ENCODE results near the gene MYH8. TPM values are rescaled to one million over a fixed set of nuclear protein-coding genes. Genes with fewer than 3 reads are reported as not detected.

The MYH8 gene
- total RNA-seq, 1 donor from 2014 or later: not detected

DNA sequence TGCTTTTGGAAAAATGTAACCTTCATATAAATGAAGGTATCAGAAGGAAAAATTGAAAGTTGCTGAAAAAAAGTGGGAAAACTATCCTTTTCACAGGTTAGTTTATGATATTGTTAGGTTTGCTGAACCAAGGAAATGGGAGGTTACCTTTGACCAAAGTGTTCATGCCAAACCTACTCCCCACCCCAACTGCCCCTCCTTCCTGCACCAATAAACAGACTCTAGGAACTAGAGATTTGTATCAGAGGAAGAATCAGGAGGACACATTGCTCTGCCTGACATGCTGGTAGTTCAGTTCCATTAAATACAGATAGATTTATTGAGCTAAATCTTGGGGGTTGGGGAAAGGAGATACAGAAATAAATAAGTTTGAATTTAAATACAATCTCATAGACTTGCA is 18.2 kb downstream of the MYH8 start:
- H3K4me1 Mint-ChIP-seq (ENCODE audit: unreplicated experiment): no peaks in the 10 kb centered on the region
- peaks cover 2% of the 10 kb centered on the region for H3K27me3 Mint-ChIP-seq (ENCODE audit: unreplicated experiment)
- no peak overlapping the region for H3K27ac Mint-ChIP-seq (ENCODE audit: unreplicated experiment)
- no peaks in the 10 kb centered on the region for H3K9me3 Mint-ChIP-seq (ENCODE audit: unreplicated experiment)
- no peak overlapping the region for H3K4me3 Mint-ChIP-seq (ENCODE audit: unreplicated experiment)
- H3K36me3 Mint-ChIP-seq (ENCODE audit: low read depth, unreplicated experiment): no peaks in the 10 kb centered on the region
- no peak for DNase-seq (ENCODE audit: low spot score)
- TF ChIP-seq, protein P1, sequence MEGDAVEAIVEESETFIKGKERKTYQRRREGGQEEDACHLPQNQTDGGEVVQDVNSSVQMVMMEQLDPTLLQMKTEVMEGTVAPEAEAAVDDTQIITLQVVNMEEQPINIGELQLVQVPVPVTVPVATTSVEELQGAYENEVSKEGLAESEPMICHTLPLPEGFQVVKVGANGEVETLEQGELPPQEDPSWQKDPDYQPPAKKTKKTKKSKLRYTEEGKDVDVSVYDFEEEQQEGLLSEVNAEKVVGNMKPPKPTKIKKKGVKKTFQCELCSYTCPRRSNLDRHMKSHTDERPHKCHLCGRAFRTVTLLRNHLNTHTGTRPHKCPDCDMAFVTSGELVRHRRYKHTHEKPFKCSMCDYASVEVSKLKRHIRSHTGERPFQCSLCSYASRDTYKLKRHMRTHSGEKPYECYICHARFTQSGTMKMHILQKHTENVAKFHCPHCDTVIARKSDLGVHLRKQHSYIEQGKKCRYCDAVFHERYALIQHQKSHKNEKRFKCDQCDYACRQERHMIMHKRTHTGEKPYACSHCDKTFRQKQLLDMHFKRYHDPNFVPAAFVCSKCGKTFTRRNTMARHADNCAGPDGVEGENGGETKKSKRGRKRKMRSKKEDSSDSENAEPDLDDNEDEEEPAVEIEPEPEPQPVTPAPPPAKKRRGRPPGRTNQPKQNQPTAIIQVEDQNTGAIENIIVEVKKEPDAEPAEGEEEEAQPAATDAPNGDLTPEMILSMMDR (IDR thresholded peaks at IDR 0.05; ENCODE audit: unreplicated experiment): no peak

DNA sequence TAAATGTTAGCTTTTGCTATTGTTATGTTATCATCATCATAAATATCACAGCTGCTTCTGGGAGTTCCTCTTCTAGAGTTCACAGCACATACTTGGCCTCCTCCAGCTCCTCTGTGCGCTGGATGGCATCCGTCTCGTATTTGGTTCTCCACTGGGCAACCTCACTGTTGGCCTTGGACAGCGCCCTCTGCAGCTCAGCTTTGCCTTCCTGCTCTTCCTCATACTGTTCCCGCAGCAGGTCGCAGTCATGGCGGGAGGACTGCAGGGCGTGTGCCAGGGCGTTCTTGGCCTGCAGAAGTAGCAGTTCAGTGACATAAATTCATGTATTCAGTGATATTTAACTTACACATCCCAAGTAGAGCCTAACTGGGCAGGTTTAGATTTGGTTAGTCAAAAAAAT is 23.4 kb downstream of the MYH8 start:
- no peak for DNase-seq (ENCODE audit: low spot score)
- peaks cover 2% of the 10 kb centered on the region for H3K27me3 Mint-ChIP-seq (ENCODE audit: unreplicated experiment)
- no peaks in the 10 kb centered on the region for H3K4me1 Mint-ChIP-seq (ENCODE audit: unreplicated experiment)
- TF ChIP-seq, protein P1 (IDR thresholded peaks at IDR 0.05; ENCODE audit: unreplicated experiment): no peak
- no peak overlapping the region for H3K27ac Mint-ChIP-seq (ENCODE audit: unreplicated experiment)
- no peak overlapping the region for H3K4me3 Mint-ChIP-seq (ENCODE audit: unreplicated experiment)
- H3K9me3 Mint-ChIP-seq (ENCODE audit: unreplicated experiment): no peaks in the 10 kb centered on the region
- no peaks in the 10 kb centered on the region for H3K36me3 Mint-ChIP-seq (ENCODE audit: low read depth, unreplicated experiment)

DNA sequence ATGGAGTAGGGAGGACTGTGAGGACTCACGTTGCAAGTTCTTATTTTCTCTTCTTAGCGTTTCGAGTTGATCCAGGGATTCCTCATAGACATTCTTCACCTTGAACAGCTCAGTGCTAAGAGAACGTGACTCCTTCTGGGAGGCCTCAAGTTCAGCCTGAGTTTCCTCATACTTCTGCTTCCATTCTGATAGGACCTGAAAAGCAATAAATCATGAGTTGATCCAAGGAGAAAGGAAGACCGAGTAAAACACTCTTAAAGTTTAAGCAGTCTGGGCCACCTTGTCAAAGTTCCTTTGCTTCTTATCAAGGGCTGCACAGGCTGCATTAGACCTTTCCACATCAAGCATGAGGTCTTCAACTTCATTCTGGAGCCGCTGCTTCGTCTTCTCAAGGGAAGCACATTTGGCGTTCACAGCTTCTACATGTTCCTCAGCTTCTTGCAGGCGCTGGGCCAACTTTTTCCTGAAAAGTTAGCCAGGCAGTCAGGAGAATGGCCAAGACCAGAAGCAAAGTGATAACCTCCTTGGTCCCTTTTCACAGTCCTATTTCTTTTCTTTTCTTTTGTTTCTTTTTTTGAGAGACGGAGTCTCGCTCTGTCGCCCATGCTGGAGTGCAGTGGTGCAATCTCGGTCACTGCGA is 25.1 kb downstream of the MYH8 start:
- H3K36me3 Mint-ChIP-seq (ENCODE audit: low read depth, unreplicated experiment): no peaks in the 10 kb centered on the region

DNA sequence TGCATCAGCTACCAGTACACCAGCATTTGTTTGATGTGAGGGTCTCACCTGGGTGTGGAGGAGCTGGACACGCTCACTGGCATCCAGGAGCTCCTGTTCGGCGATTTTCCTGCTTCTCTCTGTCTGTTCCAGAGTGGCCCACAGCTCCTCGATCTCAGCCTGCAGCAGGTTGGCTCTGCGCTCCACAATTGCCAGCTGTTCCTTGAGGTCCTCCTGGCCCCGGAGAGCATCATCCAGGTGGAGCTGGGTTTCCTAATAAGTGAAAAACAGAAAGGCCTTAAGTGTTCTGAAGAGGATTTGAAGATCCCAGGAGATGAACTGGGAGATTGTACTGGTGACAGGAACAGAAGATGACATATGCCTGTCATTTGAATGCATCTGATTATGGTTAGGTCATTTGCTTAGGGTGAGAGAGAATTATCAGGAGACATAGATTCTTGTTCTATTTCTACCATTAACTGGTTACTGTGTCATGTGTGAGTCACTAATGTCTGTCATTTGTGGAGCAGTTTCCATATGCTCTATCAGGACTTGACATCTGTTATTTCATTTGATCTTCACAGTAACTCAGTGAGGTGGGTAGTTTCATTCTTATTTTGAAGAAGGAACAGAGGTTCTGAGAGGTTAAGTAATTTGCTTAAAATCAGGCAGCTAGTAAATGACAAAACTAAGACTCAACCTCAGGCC is 27.4 kb downstream of the MYH8 start:
- Mint-ChIP-seq H3K27me3 (ENCODE audit: unreplicated experiment) (no peaks in the 10 kb centered on the region), H3K4me1 (ENCODE audit: unreplicated experiment) (no peaks in the 10 kb centered on the region), H3K9me3 (ENCODE audit: unreplicated experiment) (no peaks in the 10 kb centered on the region), H3K36me3 (ENCODE audit: low read depth, unreplicated experiment) (no peaks in the 10 kb centered on the region), H3K27ac (ENCODE audit: unreplicated experiment) (no peak overlapping the region), H3K4me3 (ENCODE audit: unreplicated experiment) (no peak overlapping the region)
- no peak for DNase-seq (ENCODE audit: low spot score)
- TF ChIP-seq, protein P1 (IDR thresholded peaks at IDR 0.05; ENCODE audit: unreplicated experiment): no peak

More for the DNA sequence above, 25.1 kb downstream of the MYH8 start:
- no peak overlapping the region for H3K27ac Mint-ChIP-seq (ENCODE audit: unreplicated experiment)
- DNase-seq (ENCODE audit: low spot score): no peak
- peaks cover 2% of the 10 kb centered on the region for H3K27me3 Mint-ChIP-seq (ENCODE audit: unreplicated experiment)
- H3K4me1 Mint-ChIP-seq (ENCODE audit: unreplicated experiment): no peaks in the 10 kb centered on the region
- TF ChIP-seq, protein P1 (IDR thresholded peaks at IDR 0.05; ENCODE audit: unreplicated experiment): no peak
- H3K9me3 Mint-ChIP-seq (ENCODE audit: unreplicated experiment): no peaks in the 10 kb centered on the region
- no peak overlapping the region for H3K4me3 Mint-ChIP-seq (ENCODE audit: unreplicated experiment)

DNA sequence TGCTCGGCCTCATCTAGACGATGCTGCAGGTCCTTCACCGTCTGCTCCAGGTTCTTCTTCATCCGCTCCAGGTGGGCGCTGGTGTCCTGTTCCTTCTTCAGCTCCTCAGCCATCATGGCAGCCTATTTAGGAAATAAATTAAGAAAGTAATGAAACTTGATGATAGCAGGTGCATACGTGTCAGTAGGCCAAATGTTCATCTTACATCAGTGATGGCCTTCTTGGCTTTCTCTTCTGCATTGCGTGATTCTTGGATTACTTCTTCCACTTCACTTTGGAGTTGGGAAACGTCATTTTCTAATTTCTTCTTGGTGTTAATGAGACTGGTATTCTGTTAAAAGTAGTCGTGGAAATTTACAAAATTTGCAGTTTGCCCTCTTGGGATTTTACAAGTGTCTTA is 28.9 kb downstream of the MYH8 start:
- Mint-ChIP-seq H3K4me3 (ENCODE audit: unreplicated experiment) (no peak overlapping the region), H3K4me1 (ENCODE audit: unreplicated experiment) (no peaks in the 10 kb centered on the region), H3K27ac (ENCODE audit: unreplicated experiment) (no peak overlapping the region), H3K27me3 (ENCODE audit: unreplicated experiment) (no peaks in the 10 kb centered on the region), H3K36me3 (ENCODE audit: low read depth, unreplicated experiment) (no peaks in the 10 kb centered on the region), H3K9me3 (ENCODE audit: unreplicated experiment) (no peaks in the 10 kb centered on the region)
- no peak for DNase-seq (ENCODE audit: low spot score)
- TF ChIP-seq, protein P1 (IDR thresholded peaks at IDR 0.05; ENCODE audit: unreplicated experiment): no peak
